Dermis blood vessel endothelial cell (primary cell): ENCODE results near the gene FOXB1. TPM values are rescaled to one million over a fixed set of nuclear protein-coding genes. Genes with fewer than 3 reads are reported as not detected.

ENCODE experiments used
- DNase-seq: peaks from one replicate; pipeline ENCODE4 v3.0.0; 2010
- total RNA-seq: library from RNA; depleted of rRNA; stranded (reverse); fragments of >200 nt; gene quantifications from 2 replicates; pipeline ENCODE4 v1.2.3, GENCODE V29; 2014

Gene FOXB1
- total RNA-seq, 1 donor from 2014 or later = not detected

DNA sequence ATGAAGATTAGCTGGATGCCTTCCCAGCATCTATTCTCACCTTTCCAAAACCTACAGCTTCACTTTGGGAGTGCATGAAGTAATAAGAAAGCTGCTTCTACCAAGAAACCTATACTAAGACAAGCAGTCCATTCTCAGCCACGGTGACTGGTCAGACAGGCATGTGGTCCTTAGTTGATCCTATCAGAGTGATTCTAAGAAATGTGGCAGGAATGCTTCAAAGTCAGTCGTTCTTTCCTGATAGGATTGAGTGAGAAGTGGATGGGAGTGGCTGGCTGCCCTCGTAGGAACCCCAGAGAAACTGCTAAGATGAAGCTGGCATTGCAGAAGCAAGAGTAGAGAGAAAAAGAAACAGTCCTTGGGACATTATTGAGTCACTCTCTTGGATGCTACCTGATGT, 16.6 kb downstream of the FOXB1 start:
- no peak for DNase-seq

DNA sequence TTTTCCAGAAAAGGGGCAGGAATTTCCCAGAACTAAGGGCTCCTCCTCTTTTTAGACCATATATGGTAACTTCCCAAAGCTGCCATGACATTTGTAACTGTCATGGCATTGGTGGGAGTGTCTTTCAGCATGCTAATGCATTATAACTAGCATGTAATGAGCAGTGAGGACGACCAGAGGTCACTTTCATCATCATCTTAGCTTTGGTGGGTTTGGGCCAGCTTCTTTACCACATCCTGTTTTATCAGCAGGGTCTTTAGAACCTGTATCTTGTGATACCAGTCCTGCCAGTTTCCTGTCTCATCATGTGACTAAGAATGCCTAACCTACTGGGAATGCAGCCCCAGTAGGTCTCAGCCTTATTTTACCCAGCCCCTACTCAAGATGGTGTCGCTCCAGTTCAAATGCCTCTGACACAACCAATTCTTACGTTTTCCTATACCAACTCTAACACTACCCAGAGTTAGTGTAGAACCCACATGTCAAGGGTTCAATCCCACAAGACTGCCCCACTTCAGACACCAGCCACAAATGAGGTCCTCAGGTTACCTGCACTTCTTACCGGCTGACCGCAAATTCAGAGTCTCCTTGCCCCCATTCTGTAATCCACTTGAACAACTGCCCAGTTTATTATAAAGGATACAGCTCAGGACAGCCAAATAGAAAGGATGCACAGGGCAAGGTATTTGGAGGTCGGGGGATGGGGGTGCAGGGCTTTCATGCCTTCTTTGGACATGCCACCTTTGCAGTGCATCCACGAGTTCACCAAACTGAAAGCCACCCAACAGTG, 17.7 kb downstream of the FOXB1 start:
- DNase-seq = no peak

DNA sequence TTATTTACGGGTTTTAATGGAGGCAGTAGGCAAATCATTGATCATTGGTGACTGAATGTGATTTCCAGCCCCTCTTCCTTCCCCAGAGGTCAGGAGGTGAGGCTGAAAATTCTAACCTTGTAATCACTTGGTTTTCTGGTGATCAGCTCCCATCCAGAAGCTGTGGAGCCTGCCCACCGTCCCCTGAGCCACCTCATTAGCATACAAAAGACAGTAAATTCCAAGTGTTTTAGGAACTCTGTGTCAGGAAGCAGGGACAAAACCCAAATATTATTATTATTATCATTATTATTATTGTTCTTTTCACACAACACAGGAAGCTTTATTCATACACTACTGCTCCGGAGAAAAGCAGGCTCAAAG, 18.2 kb downstream of the FOXB1 start:
- no peak for DNase-seq

DNA sequence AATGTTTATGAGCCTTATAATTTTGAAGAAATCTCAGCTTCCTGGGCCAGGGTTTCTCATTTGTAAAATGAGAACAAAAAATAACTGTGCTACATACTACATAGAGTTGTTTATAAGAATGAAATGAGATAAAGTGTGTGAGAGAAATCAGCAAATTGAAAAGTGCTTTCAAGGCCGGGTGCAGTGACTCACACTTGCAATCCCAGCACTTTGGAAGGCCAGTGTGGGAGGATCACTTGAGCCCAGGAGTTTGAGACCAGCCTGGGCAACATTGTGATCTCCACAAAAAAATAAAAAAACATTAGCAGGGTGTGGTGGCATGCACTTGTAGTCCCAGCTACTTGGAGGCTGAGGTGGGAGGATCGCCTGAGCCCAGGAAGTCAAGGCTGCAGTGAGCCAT, 22.4 kb downstream of the FOXB1 start:
- DNase-seq = no peak

DNA sequence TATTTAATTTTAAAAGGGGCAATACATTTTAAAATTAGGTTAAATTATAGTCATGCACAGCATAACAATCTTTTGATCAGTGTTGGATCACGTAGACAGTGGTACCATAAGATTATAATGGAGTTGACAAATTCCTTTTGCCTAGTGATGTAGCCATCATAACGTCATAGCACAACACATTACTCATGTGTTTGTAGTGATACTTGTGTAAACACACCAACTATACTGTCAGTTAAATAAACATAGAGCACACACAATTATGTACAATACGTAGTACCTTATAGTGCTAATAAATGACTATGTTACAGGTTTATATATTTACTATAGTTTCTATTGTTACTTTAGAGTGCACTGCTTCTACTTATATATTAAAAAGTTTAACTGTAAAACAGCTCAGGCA, 31.2 kb downstream of the FOXB1 start:
- DNase-seq = no peak

DNA sequence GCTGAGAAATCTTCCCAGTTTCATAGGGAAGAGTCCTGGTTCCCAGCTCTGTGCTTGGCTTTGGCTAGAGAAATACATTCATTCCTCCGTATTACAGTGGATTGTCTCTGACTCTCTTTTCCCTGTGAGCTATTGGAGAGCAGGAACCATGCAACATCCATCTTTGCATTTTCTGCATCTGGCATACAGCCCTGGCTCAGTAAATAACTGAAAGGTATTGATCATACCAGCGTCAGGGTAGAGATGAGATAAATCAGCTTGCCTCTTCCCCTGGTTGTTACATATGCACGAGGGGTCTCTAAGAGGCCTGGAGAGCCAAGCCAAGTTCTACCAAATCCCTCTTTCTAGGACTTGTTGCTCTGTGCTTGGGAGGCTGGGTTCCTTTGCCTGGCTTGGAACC, 35.2 kb downstream of the FOXB1 start:
- no peak for DNase-seq

DNA sequence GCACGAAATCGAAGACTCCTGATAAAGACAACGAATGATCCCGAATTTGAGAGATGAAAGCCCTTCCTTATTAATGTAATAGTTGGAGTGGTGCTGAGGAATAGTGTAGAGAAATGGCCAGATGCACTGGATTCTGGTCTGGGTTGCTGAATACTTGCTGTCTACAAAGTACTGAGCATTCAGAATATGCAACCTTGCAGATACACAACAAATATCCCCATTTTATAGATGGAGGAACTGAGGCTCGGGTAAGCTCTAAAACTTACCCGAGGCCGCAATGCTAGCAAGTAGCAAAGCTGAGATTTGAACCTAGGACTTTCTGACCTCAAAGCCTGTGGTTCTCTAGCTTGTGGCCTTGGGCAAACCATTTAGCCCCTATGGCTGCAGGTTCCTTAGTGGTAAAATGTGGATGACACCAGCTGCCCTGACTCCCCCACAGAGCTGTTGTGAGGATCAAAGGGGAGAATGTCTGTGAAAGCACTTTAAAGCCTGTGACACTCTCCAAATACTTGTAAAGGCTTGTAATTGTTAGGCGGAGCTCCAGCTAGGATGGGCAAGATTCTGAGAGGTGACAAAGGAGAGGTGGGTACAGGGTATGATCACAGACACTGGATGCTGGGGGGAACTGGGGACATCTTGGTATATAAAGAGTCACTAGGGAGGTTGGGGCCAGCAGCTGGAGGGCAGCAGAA, 39.8 kb downstream of the FOXB1 start:
- DNase-seq = no peak

DNA sequence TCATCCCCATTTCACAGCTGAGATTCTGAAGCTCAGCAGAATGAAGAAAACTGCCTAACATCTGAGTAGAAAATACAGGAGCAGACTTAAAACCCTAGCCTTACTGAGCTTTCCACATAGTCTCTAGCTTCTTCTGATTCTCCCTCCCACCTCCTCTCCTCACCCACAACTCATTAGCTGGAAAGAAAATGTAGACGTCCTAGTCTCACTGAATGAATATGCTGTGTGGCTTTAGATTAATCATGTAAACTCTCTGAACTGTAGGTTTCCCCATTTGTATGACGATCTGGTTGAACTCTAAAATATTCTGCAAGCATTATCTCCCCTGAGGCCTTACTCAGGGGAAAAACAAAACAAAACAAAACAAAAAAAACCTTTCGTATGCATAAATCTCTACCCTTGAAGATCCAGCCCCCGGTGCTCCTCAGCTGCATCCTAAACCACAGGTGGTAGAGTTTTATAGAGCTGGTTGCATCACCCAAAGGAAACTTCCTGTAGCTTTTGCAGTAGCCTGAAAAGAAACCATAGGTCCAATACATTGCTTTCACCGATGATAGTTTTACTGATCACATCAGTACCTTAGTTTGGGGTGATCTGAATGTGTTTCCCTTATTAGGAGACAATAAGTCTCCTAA, 40.6 kb downstream of the FOXB1 start:
- DNase-seq = no peak

DNA sequence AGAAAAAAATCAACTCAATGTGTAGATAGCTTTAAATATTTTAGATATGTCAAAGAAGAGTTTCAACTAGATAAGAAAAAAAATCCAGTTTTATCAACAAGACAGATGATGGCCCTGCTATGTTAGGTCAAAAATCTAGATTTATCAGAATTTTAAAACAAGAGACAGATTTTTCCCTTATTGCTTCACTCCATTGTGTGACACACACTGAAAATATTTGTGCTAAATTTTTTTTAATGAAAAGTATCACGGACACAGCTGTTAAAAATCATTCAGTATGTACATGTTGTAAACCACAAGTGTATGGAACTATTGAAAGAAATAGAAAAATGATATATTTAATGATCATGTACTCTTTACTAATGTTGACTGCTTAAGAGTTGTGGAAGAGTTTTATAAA, 43.6 kb downstream of the FOXB1 start:
- DNase-seq = no peak

DNA sequence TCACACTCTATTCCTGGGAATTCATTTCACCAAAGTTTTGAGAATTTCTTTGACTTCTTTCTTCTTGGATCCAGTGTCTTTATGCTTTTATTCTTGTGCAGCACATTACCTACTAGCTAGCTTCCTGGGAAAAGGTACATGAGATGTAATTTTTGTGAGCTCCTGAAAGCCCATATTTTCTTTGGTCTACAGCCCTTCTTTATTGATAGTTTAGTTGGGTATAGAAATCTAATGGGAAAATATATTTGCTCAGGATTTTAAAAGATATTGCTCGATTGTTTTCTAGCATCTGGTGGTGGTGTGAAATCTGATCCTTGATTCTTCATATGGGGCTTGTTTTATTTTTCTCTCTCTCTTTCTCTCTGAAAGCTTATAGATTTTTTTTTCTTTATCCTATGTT, 45.8 kb downstream of the FOXB1 start:
- DNase-seq = no peak

DNA sequence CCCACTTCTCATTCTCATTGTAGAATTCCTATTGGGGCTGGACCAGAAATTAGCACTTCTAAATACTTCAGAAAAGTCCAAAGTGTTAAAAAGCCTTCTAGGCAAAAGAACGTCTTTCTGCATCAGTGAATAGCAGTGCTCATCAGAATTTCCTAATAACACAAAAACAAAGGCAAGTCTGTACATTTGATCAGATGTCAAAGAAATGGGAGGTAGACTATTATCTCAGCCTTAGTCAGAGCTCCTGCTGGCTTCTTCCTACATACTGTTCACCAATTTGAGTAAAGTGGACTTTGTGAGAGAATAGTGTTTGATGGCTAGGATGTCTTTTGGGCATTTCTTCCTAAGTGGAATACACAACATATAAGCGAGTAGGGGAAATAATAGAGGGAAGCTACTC, 48.7 kb downstream of the FOXB1 start:
- DNase-seq = no peak

DNA sequence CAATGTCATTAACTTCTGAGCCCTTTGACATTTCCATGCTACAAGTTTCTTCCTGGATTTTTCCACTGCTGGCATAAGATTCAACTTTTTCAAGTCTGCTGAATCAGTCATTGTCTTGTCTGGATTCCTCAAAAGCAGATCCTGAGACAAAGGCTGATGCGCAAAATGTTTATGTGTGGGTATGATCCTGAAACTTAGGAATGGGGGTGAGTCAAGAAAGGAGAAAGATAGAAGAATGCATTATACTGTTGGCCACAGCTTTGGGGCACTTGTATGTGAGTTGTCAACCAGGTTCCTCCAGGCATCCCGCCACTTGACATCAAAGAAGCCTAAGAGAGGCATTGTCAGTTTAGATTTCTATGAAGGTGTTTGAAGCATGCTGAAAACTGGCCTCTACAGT, 50.4 kb downstream of the FOXB1 start:
- DNase-seq = no peak
